Stimulated activated CD4-positive, alpha-beta T cell treated with anti-CD3 and anti-CD28 coated beads, Interleukin-12 subunit alpha, Interleukin-12 subunit beta, amount 100 ng/mL, for 4 hours (primary cell): ENCODE measurements around the gene CNIH2.

Experiments
- DNase-seq: peaks from one replicate; pipeline ENCODE4 v3.0.0-alpha.2; 2020

Gene CNIH2

DNA sequence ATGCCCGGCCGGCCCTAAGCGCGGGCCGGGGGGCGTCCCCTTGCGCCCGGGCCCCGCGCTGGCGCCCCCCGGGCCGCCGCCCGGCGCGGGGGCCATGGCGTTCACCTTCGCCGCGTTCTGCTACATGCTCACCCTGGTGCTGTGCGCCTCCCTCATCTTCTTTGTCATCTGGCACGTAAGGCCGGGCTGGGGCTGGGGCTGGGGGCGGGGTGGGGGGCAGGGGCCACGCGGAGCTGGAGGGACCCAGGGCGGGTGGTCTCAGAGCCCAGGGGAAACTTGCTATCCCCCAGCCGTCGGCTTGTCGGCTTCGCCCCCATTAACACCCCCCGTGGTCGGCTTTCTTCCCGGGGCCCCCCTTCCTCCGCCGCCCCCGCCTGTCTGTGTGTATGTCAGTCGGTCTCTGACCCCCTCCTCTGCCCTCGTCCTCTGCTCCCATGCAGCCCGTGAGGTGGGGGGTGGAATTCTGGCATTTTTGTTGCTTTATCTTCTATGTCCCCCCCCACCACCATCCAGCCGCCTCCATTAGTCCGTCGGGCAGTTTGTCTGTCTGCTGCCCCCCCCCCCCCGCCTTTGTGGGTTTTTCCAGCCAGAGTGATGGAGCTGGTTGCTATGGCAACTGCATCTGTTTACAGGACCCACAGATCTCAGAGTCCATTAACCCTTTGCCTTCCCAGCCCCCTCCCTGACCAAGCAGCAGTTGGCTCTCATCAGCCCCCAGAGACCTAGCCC lies 552 bp downstream of the CNIH2 start:
- DNase-seq, result no peak

DNA sequence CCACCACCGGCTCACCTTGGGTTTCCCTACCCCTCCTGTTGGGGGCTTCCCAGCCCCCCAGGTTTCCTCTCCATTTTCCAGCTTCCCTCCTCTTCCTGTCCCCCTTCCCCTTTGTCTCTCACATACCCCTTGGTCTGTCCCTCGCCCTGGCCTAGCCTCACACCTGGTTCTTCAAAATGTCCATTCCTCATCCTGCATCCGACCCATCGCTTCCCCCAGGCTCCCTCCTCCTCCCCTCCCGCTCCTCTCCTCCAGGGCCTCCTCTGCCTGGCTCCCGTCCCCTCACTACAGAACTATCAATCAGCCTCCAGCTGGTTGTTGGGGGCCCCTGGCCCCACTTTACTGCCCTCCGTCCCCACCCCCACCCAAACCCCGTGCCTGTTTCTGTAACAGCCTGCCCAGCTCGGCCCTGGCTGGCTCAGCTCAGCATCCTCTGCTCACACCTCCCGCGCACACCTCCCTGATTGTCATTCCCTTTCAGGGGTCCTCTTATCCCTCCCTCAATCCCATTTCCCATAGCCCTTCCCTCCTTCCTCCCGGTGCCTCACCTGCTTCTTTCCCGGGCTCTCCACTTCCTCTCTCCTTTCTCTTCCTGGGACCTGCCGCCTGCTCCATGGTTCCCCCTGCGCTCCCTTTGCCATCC lies 1.2 kb downstream of the CNIH2 start:
- DNase-seq, result no peak

DNA sequence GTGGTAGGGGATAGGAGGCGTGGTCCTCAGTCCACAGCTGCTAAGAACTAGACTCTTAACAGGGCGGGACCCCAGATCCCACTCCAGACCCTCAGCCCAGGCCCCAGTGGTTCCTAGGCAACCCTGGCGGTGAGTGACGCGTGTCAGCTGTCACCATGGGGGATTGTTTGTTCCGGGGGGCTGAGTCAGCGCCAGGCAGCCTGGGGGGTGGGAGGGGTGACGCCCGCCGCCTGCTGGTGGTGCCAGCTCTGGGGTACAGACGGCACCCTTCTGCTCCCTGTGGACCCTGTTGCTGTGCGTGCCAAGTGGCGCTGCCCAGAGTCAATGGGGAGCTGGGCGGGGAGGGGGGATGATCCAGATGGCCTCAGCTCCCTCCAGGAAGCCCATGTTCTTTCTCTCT lies 2.5 kb downstream of the CNIH2 start:
- DNase-seq, result no peak

DNA sequence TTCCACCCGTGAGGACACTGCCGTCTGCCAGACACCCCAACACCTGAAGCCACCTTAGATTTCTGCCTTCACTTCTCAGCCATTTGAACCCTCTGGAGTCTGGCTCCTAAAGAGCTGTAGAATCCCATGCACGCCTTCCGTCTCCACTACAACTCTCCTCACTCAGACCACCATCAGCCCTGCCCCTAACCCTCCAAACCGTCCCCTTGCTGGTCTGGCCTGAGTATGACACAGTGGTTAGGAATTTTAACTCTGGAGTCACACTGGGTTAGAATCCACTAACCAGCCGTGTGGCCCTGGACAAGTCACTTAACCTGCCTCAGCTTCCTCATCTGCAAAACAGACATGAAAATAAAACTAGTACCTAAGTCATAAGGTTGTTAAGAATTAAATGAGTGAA lies 3.0 kb downstream of the CNIH2 start:
- no peak for DNase-seq

DNA sequence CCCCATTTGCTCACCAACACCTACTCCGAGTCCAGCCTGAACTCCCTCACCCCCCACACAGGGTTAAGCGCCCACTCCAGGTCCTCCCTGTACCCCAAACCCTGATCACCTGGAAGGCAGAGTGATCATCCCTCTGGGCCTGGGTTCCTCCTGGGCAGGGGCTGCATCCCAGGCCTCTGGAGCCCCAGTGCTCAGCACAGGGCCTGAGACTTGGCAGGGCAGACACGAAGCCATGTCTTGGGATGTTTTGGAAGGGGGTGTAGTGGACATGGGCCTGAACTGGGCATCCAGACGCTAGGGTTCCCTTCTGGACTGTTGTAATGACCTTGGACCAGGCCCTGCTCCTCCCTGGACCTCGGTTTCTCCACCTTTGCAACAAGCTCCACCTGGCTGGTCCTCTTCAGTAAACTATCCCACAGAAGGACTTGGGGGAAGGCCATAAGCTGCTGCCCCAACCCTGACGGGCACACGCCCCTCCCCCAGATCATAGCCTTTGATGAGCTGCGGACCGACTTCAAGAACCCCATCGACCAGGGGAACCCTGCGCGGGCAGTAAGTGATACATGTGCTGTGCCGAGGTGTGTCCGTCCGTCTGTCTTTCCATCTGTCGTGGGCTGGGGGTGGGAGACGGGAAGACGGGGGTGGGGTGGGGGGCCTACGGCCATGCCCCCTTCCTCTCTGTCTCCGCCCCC lies 3.9 kb downstream of the CNIH2 start:
- no peak for DNase-seq

DNA sequence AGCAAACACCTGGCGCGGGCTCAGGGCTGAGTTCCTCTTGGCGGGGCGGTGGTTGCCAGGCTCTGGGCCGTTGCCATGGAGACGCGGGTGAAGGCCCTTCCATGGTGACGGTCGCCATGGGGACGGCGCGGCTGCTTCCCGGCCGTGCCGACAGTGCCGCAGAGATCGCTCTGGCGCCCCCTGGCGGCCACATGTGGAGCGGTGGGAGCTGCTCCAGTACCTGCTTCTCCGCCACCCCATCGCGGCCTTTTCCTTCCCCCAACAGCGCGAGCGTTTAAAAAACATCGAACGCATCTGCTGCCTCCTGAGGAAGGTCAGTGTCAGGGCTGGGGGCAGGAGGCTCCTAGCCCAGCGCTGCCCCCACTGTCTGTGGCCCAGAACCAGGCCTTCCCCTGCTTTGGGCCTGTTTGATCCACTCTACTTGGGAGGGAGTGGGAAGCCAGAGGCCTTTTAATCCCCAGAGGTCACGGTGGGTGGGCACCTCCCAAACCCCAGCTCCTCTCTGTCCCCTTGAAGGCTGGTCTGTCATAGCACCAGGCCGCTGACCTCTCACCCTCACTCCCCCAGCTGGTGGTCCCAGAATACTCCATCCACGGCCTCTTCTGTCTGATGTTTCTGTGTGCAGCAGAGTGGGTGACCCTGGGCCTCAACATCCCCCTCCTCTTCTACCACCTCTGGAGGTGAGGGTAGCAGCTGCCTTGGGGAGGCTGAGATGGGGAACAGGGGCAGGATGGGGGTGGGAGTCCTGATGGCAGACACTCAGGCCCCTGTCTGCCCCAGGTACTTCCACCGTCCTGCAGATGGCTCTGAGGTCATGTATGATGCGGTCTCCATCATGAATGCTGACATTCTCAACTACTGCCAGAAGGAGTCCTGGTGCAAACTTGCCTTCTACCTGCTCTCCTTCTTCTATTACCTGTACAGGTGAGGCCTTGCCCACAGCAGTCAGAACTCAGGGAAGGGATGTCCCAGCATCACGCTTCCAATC lies 4.8 kb downstream of the CNIH2 start:
- peak; percentile 98 for DNase-seq

DNA sequence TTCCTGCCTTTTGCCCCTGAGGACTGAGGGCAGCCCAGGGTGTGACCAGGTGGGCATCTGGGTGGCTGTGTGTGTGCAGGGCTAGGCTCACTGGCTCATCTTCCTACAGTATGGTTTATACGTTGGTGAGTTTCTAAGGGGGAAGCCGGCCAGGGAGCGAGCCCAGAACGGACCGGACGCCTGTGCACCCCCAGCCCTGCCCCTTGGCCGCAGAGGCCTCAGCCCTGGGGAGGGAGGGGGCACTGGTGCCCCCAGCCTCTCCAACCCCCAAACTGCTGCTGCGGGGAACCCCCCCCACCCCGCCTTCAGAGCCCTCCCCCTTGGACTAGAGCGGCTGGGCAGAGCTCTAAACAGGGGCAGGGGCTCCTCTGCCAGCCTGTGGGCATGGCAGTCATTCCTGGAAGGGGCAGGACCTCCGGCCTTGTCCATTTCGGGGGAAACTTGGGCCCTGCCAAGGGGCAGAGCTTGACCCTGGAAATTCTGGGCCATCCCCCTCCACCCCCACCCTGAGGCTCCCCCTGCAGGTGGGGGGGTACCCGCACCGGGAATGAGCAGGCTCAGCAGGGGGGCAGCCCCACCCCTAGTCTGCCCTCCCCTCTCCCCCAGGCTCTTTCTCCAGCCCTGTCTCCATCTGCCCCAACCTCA lies 5.6 kb downstream of the CNIH2 start:
- DNase-seq, result no peak

DNA sequence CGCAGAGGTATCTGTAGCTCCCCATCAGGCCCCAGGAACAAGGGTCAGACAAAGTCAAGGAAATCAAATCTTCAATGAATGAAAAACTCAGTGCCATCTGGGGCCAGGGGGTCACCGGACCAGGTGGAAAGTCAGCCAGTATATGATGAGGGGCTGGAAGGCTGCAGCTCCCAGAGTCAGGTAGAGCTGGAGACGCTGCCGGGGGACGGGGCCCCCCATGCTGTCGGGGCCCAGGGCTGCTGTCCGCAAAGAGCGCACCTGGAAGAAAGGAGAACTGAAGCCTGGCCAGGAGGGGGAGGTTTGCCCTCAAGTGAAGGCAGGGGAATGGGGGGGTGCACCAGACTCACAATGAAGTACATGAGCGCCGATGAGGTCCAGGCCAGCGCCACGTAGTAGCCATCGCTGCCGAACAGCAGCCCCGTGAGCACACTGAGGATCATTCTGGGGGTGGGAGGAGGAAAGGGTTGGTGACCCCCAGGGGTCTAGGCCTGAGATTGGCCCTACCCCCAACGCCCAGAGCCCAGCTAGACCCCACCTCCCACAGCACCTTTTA lies 6.6 kb downstream of the CNIH2 start:
- DNase-seq, result no peak

DNA sequence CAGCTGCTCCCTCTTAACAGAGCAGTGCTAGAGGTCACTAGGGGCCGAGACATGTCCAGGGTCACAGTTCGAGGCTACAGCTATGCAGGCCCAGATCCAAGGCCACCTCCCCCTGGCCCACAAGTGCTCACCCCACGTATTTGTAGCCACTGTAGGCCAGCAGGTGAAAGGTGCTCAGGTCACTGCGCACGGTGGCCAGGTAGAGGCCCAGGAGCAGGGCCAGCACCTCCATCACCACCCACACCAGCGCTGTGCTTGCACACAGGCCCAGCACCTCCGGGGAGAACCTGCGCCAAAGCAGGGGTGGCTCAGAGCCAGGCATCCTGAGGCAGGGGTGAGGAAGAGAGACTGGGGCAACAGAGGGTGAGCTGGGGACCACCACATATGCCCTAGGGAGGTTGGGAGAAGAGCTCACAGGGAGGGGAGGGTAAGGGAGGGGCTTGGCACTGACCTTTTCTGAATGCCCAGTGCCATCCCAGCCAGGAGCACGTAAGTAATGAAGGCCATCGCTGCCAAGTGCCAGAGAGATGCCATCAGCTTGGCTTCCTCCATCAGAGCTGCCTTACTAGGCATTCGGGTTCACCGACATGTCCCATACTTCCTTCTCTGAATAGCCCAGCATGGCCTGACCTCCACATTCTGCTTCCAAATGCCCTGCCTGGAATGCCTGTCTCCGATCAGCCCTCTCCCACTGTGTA lies 7.4 kb downstream of the CNIH2 start:
- no peak for DNase-seq

DNA sequence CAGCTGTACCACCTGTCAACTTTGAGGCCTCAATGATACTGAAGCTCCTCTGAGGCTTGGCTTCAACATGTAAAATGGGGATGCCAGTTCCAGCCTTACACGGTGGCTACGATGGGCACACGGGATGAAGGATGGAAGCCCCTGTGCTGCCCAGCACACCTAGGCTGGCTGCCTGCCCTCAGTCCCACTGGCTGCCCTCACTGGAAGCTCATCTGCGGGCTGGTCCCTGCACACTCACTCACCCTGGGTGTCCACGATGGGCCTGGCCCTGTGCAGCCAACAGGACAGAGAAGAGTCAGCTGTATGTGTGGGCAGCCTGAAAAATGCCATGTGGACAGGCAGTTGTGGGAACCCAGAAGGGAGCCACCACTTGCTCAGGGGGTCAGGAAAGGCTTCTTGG lies 8.7 kb downstream of the CNIH2 start:
- DNase-seq, result no peak

DNA sequence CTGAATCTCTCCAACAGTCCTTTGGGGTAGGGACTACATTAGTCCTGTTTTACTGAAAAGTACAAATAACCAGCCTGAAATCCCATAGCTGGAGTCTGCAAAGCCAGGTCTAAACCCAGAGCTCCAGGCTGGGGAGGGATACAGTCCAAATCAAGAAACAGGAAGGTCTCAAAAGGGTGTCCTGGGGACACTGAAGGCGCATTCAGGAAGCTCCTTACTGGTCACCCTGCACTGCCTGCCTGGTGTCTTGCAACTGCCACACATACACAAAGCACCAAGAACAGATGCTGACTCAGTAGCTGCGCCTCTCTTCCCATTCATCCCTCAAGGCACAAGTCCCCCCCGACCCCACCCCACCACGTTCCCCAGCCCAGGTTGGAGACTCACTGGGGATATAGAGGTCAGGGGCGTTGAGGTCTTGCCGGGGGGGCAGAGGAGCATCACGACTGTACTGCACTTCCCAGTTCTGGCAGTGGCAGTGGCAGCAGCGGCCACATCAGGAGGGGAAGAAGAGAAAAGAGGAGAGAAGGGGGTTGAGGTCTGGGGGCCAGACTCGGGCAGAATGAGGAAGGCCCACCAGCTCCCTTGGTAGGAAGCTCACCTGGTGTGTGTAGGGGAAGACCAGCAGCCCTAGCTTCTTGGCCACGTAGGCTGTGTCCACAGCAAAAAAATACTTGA lies 9.4 kb downstream of the CNIH2 start:
- no peak for DNase-seq

DNA sequence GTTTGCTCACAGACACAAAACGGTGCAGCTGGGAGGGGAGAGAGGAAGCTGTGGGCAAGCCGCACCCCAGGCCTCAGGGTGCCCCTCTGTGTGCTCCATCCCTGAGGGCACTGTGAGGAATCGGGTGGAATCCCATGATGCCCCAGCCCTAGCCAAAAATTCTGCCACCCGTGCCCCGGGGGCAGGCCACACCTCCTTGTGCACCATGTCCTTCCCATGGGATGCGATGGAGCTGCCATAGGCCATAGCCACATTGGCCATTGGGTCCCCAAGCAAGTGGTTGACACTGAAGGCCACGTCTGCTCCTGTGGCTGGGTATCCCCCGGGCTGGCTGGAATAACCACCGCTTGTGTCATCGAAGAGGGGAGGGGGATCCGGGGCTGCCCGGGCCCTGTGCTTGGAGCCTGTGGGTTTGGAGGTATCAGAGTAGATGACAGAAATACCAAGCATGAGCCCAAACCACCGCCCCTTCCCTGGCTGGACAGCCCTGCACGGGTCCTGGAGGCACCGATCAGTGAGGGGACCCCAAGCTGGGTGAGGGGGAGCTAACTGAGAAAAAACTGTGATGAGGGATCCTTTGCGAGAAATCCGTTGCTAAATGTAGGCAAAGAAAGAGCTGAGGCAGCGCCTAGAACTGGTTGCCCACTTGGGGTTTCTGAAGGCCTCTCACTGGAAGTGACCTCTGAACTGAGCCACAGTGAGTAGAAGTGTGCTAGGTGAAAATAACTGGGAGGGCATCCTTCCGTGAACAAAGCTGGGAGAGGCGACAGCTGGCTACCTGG lies 10.1 kb downstream of the CNIH2 start:
- no peak for DNase-seq

DNA sequence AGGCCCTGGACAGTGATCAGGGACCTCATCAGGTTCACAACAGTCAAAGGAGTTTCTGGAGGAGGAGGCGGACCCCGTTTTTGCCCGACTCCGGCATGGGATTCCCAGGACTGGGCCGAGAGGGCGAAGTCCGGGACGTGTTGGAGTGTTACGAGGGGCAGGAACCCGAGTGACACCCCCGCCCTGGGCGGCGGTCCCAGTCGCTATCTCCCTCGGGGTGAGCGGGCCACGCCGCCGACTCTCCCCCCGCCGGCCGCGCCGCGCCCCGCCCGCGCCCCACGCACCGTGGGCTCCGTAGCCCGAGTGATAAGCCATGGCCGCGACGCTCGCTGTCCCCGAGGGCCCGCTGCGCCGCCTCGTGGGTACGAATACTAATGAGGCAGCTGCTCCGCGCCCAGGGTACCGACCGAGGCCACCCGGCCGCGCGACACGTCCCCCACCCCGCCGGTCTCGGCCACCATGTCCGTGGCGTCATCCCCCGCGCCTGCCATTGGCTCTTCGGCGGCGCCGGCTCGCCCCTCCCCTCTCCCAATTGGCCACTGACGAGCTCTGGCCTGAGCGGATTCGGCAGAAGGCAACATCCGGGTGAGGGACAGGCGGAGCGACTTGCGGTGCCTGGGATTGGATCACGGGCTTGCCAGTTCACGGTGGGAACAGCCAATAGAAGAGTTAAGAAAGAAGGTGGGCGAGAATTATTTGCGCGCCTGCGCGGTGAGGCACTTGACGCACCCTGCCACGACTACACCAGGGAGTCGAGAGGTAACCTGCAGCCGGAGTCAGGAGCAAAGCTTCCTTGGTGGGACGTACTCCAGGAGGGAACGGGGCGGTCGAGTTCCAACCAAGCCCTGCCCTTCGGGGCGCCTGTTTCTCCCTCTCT lies 10.9 kb downstream of the CNIH2 start, which contains the start of gene YIF1A:
Gene YIF1A (minus strand): TSS at position 473 of the 877 bp plus-strand sequence. CDS start 158 bp downstream, at position 315.
- peak; percentile 95 for DNase-seq

DNA sequence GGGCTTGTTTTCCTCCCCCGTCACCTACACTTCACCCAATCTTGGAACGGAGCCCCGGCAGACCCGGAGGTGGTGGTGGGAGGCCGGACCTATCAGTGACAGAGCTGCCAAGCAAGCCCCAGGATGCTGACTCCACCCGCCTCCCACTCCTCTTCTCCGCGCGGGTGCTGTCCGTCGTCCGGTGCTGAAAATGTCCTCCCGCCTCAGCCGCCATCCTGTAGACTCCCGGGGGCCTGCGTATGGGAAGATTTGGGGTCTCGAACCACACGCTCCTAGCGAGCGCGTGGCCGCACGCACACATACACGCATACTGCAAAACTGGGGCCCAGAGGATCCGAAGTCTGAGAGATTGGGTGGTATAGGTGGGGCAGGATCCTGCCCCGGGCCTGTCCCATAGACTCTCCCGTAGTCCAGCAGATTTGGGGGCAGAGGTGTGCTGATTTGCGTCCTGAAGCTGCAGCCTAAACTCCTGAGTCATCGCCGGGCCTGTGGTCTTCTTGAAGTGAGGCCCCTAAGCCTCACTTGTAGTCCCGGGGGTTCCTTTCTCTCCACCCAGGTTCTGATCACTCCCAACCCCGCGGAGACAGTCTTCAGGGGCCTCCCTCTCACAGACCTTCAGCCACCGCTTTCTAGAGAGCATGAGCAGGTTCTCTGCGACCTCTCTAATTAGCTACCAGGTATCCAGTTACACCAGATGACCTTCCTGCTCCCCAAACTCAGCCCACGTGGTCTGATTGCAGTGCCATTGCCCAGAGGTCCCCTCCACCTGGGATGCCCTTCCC lies 11.8 kb downstream of the CNIH2 start:
- DNase-seq, result peak; percentile 79

DNA sequence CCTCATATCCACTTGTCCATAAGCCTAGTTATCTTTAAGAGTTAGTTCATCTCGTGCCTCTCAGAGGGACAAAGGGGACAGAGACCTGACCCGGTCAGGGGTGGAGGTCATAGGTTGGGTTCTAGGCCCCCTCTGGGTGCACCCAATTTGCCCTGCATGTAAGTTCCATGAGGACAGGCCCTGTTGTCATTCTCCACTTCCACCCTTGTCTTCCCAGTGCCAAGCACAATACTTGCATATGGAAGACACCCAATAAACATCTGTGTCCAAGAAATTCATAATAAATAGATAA lies 12.3 kb downstream of the CNIH2 start:
- no peak for DNase-seq

DNA sequence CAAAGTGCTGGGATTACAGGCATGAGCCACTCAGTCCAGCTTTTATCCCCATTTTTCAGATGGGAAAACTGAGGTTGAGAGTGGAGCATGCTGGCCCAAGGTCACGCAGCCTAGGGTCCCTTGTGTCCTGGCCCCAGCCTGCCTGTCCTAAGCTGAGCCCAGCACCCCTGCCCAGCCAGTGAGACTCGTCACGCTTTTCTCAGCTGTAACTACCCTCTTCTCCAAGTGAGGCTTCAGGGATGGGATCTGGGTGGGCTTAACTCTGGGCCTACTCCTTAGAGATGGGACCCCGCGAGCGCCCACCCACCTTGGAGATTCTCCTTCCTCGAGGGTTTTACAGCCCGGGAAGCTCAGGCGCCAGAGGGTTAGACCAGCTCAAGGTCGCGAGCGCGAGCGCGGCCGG lies 13.3 kb downstream of the CNIH2 start:
- DNase-seq, result no peak

DNA sequence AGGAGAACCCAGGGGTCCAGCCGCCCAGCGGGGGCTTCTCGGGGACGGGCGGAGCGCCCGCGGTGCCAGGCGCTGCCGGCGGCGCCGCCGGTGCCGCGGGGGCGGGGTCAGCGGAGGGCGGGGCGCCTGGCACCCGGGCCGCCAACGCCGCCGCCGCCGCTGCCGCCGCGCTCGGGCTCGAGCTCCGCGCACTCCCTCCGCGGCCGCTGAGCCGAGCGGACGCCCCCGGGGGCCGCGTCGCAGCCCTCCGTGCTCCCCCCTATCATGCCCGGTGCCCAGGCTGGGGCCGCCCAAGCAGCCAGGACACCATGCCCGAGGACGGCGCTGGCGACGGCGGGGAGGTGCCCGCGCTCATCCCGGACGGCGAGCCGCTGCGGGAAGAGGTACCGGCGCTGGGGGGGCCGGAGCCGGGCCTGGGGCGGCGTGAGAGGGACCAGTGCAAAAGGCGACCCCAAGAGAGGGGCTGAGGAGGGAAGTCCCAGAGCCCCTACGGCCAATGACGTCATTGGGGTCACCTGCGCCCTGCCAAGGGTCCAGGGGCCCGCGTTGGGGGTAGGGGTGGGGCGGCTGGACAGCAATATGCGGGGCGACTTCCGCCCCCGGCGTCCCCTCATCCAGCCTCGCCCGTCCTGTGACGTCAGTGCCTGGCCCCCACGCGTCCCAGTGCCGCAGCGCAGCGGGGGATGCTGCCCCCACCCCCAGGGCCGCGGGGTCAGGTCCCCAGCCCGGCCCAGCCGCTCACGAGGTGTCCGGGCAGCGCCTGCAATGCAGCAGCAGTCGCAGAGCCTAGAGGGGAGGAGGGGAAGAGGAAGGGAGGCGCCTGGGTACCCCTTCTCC lies 13.9 kb downstream of the CNIH2 start, which contains the start of gene TMEM151A:
Gene TMEM151A (plus strand): TSS at position 189 of the 837 bp plus-strand sequence. CDS start 120 bp downstream, at position 309.
- peak; percentile 46 for DNase-seq
